Measurements from ENCODE around the gene PLEKHA6. TPM values are rescaled to one million over a fixed set of nuclear protein-coding genes. Genes with fewer than 3 reads are reported as not detected.

PLEKHA6 gene
- total and polyA plus RNA-seq, 2 donors (not counting 1 experiment from before 2014, with no cell fraction given), result 0.31 to 0.47 TPM

DNA sequence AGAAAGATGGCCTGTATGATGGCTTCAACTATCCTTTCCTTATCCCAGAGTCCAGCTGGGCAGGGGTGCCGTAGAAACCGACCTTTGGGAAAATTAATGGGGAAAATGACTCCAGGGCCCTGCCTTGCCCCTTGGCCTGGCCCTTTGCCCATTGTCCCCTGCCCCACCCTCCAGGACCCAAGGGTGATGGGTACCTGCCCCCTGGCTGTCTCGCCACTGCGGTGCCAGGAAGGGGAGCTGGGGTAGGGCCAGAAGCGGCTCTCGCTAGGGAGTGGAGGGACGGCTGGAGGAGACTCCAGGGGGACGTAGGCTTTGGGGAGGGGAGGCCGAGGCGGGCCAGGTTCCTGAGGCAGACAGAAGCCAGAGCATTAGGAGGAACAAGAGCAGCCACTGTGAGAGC is 116.8 kb downstream of the PLEKHA6 start:
- Mint-ChIP-seq H3K27ac (no peak overlapping the region), H3K4me3 (no peak overlapping the region), H3K4me1 (no peaks in the 10 kb centered on the region), H3K9me3 (ENCODE audit: insufficient read depth) (no peaks in the 10 kb centered on the region), H3K27me3 (peaks cover 20% of the 10 kb centered on the region)
- TF ChIP-seq EZH2 (IDR thresholded peaks at IDR 0.05; ENCODE audit: borderline replicate concordance, insufficient read depth, low read depth, low read length, poor library complexity, severe bottlenecking), result no peak
- TF ChIP-seq, protein P1, sequence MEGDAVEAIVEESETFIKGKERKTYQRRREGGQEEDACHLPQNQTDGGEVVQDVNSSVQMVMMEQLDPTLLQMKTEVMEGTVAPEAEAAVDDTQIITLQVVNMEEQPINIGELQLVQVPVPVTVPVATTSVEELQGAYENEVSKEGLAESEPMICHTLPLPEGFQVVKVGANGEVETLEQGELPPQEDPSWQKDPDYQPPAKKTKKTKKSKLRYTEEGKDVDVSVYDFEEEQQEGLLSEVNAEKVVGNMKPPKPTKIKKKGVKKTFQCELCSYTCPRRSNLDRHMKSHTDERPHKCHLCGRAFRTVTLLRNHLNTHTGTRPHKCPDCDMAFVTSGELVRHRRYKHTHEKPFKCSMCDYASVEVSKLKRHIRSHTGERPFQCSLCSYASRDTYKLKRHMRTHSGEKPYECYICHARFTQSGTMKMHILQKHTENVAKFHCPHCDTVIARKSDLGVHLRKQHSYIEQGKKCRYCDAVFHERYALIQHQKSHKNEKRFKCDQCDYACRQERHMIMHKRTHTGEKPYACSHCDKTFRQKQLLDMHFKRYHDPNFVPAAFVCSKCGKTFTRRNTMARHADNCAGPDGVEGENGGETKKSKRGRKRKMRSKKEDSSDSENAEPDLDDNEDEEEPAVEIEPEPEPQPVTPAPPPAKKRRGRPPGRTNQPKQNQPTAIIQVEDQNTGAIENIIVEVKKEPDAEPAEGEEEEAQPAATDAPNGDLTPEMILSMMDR (IDR thresholded peaks at IDR 0.05), result no peak
- ATAC-seq (ENCODE audit: low read depth), result no peak
- Histone ChIP-seq H2AFZ (ENCODE audit: insufficient read depth, low read depth, low read length, poor library complexity, severe bottlenecking) (no peak overlapping the region), H3K36me3 (replicated peaks in 1 of 2; ENCODE audit: control extremely low read depth in 1 of 2, control insufficient read depth in 1 of 2, extremely low read depth in 1 of 2, insufficient read depth in 2 of 2, low read length in 1 of 2) (no peaks in the 10 kb centered on the region), H3K79me2 (ENCODE audit: control insufficient read depth, insufficient read depth, low read length) (no peaks in the 10 kb centered on the region), H3K4me1 (ENCODE audit: control insufficient read depth in 2 of 2, insufficient read depth in 2 of 2, low read length in 2 of 2) (no peaks in the 10 kb centered on the region), H4K20me1 (ENCODE audit: control insufficient read depth, insufficient read depth, low read length, poor library complexity, severe bottlenecking) (no peaks in the 10 kb centered on the region), H3K9me3 (ENCODE audit: control extremely low read depth in 1 of 3, control insufficient read depth in 2 of 3, insufficient read depth in 1 of 3, low read length in 2 of 3) (no peaks in the 10 kb centered on the region), H3K4me3 (ENCODE audit: control extremely low read depth in 1 of 5, extremely low read depth in 1 of 5, insufficient read depth in 1 of 5, low read depth in 2 of 5, low read length in 4 of 5) (no peak overlapping the region), H3K4me2 (replicated peaks; ENCODE audit: low read depth, low read length, poor library complexity, severe bottlenecking) (no peak overlapping the region), H3K27me3 (replicated peaks in 1 of 4; ENCODE audit: control extremely low read depth in 1 of 4, control insufficient read depth in 3 of 4, insufficient read depth in 4 of 4, low read length in 3 of 4) (no peaks in the 10 kb centered on the region), H3K9ac (ENCODE audit: low read length) (no peak overlapping the region), H3K27ac (ENCODE audit: low read length in 2 of 2) (no peak overlapping the region)
- no peak for DNase-seq
- CTCF ChIA-PET, result no interaction called here
- intact Hi-C loops (cut with micrococcal nuclease), result no loop called here
- POLR2A ChIA-PET, result no interaction called here
- 92% methylated on average over 10 of the region's 10 CpGs for WGBS (ENCODE audit: insufficient coverage)

DNA sequence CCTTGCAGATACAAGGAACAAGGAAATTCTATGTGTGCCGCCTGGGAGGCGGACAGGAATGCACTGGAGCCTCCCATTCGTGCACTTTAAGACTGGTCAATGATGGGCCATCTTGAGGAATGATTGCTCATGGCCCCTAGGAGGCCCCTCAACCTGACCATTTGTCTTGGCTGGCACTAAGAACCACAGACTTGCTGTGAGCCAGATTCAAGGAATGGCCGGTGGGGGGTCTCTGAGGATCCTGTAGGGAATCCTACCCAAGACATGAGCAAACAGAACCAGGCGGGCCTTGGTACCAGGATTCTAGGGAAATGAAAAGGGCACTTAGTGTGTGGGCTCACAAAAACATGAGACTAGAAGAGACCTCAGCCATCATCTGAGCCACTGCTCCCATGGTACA is 117.8 kb downstream of the PLEKHA6 start:
- no peak for DNase-seq
- Histone ChIP-seq H3K4me1 (ENCODE audit: control insufficient read depth in 2 of 2, insufficient read depth in 2 of 2, low read length in 2 of 2) (no peaks in the 10 kb centered on the region), H3K79me2 (ENCODE audit: control insufficient read depth, insufficient read depth, low read length) (no peaks in the 10 kb centered on the region), H2AFZ (ENCODE audit: insufficient read depth, low read depth, low read length, poor library complexity, severe bottlenecking) (no peak overlapping the region), H4K20me1 (ENCODE audit: control insufficient read depth, insufficient read depth, low read length, poor library complexity, severe bottlenecking) (no peaks in the 10 kb centered on the region), H3K9me3 (ENCODE audit: control extremely low read depth in 1 of 3, control insufficient read depth in 2 of 3, insufficient read depth in 1 of 3, low read length in 2 of 3) (no peaks in the 10 kb centered on the region), H3K4me3 (ENCODE audit: control extremely low read depth in 1 of 5, extremely low read depth in 1 of 5, insufficient read depth in 1 of 5, low read depth in 2 of 5, low read length in 4 of 5) (no peak overlapping the region), H3K4me2 (replicated peaks; ENCODE audit: low read depth, low read length, poor library complexity, severe bottlenecking) (no peak overlapping the region), H3K27ac (ENCODE audit: low read length in 2 of 2) (no peak overlapping the region), H3K27me3 (replicated peaks in 1 of 4; ENCODE audit: control extremely low read depth in 1 of 4, control insufficient read depth in 3 of 4, insufficient read depth in 4 of 4, low read length in 3 of 4) (no peaks in the 10 kb centered on the region), H3K36me3 (replicated peaks in 1 of 2; ENCODE audit: control extremely low read depth in 1 of 2, control insufficient read depth in 1 of 2, extremely low read depth in 1 of 2, insufficient read depth in 2 of 2, low read length in 1 of 2) (no peaks in the 10 kb centered on the region), H3K9ac (ENCODE audit: low read length) (no peak overlapping the region)
- POLR2A ChIA-PET, result no interaction called here
- no peak for TF ChIP-seq EZH2 (IDR thresholded peaks at IDR 0.05; ENCODE audit: borderline replicate concordance, insufficient read depth, low read depth, low read length, poor library complexity, severe bottlenecking)
- TF ChIP-seq, protein P1 (IDR thresholded peaks at IDR 0.05), result no peak
- H3K27ac Mint-ChIP-seq, result no peak overlapping the region
- intact Hi-C loops (cut with micrococcal nuclease), result no loop called here
- peaks cover 20% of the 10 kb centered on the region for H3K27me3 Mint-ChIP-seq
- no peak overlapping the region for H3K4me3 Mint-ChIP-seq
- 91% methylated on average over 4 of the region's 5 CpGs for WGBS (ENCODE audit: insufficient coverage)
- CTCF ChIA-PET, result no interaction called here
- no peaks in the 10 kb centered on the region for H3K9me3 Mint-ChIP-seq (ENCODE audit: insufficient read depth)
- no peaks in the 10 kb centered on the region for H3K4me1 Mint-ChIP-seq
- ATAC-seq (ENCODE audit: low read depth), result no peak
